Smooth muscle cell (in vitro differentiated cells): ENCODE measurements around the gene GOLIM4. TPM values are rescaled to one million over a fixed set of nuclear protein-coding genes. Genes with fewer than 3 reads are reported as not detected.

Source experiments
- DNase-seq: peaks from one replicate; lab custom pipeline; 2025; ENCODE audit not compliant: unreplicated experiment; lab: John Stamatoyannopoulos, UW
- H2AFZ ChIP-seq: fragments of 200-600 bp; sonication (generic); 2 replicates; pipeline ENCODE4 v1.6.0; 2016; ENCODE audit warnings: antibody characterized with exemption, low read depth, mild to moderate bottlenecking
- H3F3A ChIP-seq: fragments of 200-600 bp; sonication (generic); 2 replicates; pipeline ENCODE4 v1.6.0; 2017; ENCODE audit warnings: antibody characterized with exemption, low read depth
- H3K27ac ChIP-seq: fragments of 200-600 bp; sonication (generic); 2 replicates; pipeline ENCODE4 v1.5.1; 2016; ENCODE audit warnings: low read depth, mild to moderate bottlenecking
- H3K27me3 ChIP-seq: fragments of 200-600 bp; sonication (generic); 2 replicates; pipeline ENCODE4 v1.6.1; 2016; ENCODE audit warnings: low read depth, mild to moderate bottlenecking
- H3K36me3 ChIP-seq: fragments of 200-600 bp; sonication (generic); 2 replicates; pipeline ENCODE4 v1.5.1; 2016; ENCODE audit warnings: low read depth
- H3K4me1 ChIP-seq: fragments of 200-600 bp; sonication (generic); 2 replicates; pipeline ENCODE4 v1.5.1; 2016; ENCODE audit warnings: low read depth
- H3K4me2 ChIP-seq: fragments of 200-600 bp; sonication (generic); 2 replicates; pipeline ENCODE4 v1.6.0; 2016; ENCODE audit warnings: mild to moderate bottlenecking
- H3K4me3 ChIP-seq: fragments of 200-600 bp; sonication (generic); 2 replicates; pipeline ENCODE4 v1.5.1; 2016; ENCODE audit warnings: mild to moderate bottlenecking
- H3K79me2 ChIP-seq: fragments of 200-600 bp; sonication (generic); 2 replicates; pipeline ENCODE4 v1.6.0; 2016; ENCODE audit warnings: low read depth, mild to moderate bottlenecking
- H3K9ac ChIP-seq: fragments of 200-600 bp; sonication (generic); 2 replicates; pipeline ENCODE4 v1.6.0; 2016; ENCODE audit warnings: low read depth
- H3K9me3 ChIP-seq: fragments of 200-600 bp; sonication (generic); replicated peaks from 2 replicates; pipeline ENCODE4 v1.5.1; 2016; ENCODE audit warnings: low read depth
- H4K20me1 ChIP-seq: fragments of 200-600 bp; sonication (generic); 2 replicates; pipeline ENCODE4 v1.6.0; 2016; ENCODE audit warnings: low read depth
- CTCF ChIP-seq: fragments of 200-600 bp; sonication (generic); IDR thresholded peaks from 2 replicates; pipeline ENCODE4 v1.5.1; 2017; ENCODE audit warnings: borderline replicate concordance, mild to moderate bottlenecking, antibody characterized with exemption; ENCODE audit not compliant: insufficient read depth, poor library complexity, severe bottlenecking
- WGBS: methylation state at CpG from one replicate; pipeline ENCODE4 v1.1.7; 2016; ENCODE audit warnings: low lambda C conversion rate; 5-methylcytosine and 5-hydroxymethylcytosine counted together
- polyA plus RNA-seq: library from polyadenylated mRNA; unstranded; fragments of >200 nt; fragmentation: Nextera tagmentation; extraction: Ambion mirVana; gene quantifications from 2 replicates; pipeline ENCODE4 v1.2.1, GENCODE V29; 2016
- total RNA-seq: library from RNA; depleted of rRNA; stranded (reverse); fragments of >200 nt; gene quantifications from 2 replicates; pipeline ENCODE4 v1.2.3, GENCODE V29; 2014

The GOLIM4 gene
- total and polyA plus RNA-seq, 2 experiments from 2014 or later: 44.5 to 59.9 TPM

GRCh38 chr3:167989066-167989465 lies 106.7 kb downstream of the GOLIM4 start:
- no peaks in the 10 kb centered on the region for H3K27me3 ChIP-seq
- H3K36me3 ChIP-seq: no peaks in the 10 kb centered on the region
- no peak overlapping the region for H3K4me3 ChIP-seq
- TF ChIP-seq CTCF: no peak
- no peak for DNase-seq
- H3F3A ChIP-seq: no peaks in the 10 kb centered on the region
- no peaks in the 10 kb centered on the region for H3K9me3 ChIP-seq
- H4K20me1 ChIP-seq: no peaks in the 10 kb centered on the region
- H3K79me2 ChIP-seq: no peaks in the 10 kb centered on the region
- H3K4me1 ChIP-seq: no peaks in the 10 kb centered on the region
- no peak overlapping the region for H3K4me2 ChIP-seq
- H3K27ac ChIP-seq: no peak overlapping the region
- 77% methylated on average over 2 of the region's 2 CpGs for WGBS
- no peak overlapping the region for H2AFZ ChIP-seq
- no peak overlapping the region for H3K9ac ChIP-seq

DNA sequence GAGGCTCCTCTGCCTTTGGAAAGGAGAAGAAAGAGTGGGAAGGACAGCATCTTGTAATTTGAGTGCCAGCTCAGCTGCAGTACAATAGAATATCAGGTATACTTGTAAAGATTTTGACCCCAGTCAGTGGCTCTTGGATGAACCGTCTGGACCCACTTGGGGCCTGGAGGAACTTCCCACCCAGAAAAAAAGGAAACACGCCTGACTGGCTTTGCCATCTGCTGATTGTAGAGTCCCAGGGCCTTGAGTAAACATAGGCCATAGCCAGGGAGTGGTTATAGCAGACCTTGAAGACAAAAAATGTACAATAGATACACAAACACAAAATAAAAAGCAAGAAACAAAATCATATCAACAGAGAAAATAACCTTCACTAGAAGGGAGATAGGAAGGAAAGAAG lies 112.1 kb downstream of the GOLIM4 start:
- no peak for TF ChIP-seq CTCF
- Histone ChIP-seq H3K79me2 (no peaks in the 10 kb centered on the region), H4K20me1 (no peaks in the 10 kb centered on the region), H3K27me3 (no peaks in the 10 kb centered on the region), H2AFZ (no peak overlapping the region), H3F3A (no peaks in the 10 kb centered on the region), H3K4me3 (no peak overlapping the region), H3K27ac (no peak overlapping the region), H3K9me3 (no peaks in the 10 kb centered on the region), H3K4me2 (no peak overlapping the region), H3K4me1 (no peaks in the 10 kb centered on the region), H3K36me3 (no peaks in the 10 kb centered on the region), H3K9ac (no peak overlapping the region)
- 88% methylated on average over 2 of the region's 2 CpGs for WGBS
- DNase-seq: no peak

DNA sequence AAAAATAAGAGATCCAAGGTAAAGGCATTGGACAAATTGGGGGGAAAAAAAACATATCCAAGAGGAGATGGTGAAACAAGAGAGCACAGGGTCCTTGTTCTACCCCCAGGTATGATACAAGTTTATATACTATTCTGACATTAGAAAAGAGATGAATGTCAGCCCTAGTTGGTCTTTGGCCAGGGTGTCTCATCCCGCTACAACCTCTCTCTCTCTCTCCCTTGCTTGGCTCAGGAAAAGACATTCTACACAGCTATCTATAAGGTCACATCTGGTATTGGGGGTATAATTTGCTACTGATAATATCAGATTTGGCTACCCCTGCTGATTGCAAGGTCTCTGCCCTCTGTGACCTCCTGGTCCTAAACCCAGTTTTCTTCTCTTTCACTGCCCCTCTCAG lies 117.2 kb downstream of the GOLIM4 start:
- Histone ChIP-seq H4K20me1 (no peaks in the 10 kb centered on the region), H3K36me3 (no peaks in the 10 kb centered on the region), H2AFZ (no peak overlapping the region), H3K9me3 (no peaks in the 10 kb centered on the region), H3K27me3 (no peaks in the 10 kb centered on the region), H3K9ac (no peak overlapping the region), H3F3A (peaks cover 5% of the 10 kb centered on the region), H3K4me1 (no peaks in the 10 kb centered on the region), H3K4me2 (peak overlapping the region; percentile 44), H3K4me3 (no peak overlapping the region), H3K79me2 (no peaks in the 10 kb centered on the region), H3K27ac (peak overlapping the region; percentile 0)
- 96% methylated on average over 1 of the region's 1 CpG for WGBS
- DNase-seq: no peak
- no peak for TF ChIP-seq CTCF

- H3K4me1 ChIP-seq: no peaks in the 10 kb centered on the region
- no peak for TF ChIP-seq CTCF
- no peaks in the 10 kb centered on the region for H4K20me1 ChIP-seq
- no peaks in the 10 kb centered on the region for H3K79me2 ChIP-seq
- H3K27me3 ChIP-seq: no peaks in the 10 kb centered on the region
- H2AFZ ChIP-seq: no peak overlapping the region
- WGBS: 34% methylated on average over 3 of the region's 3 CpGs
- peak overlapping the region; percentile 0 for H3K27ac ChIP-seq
- no peak overlapping the region for H3K4me3 ChIP-seq
- no peak overlapping the region for H3K9ac ChIP-seq
- no peak for DNase-seq
- H3K9me3 ChIP-seq: no peaks in the 10 kb centered on the region
- no peaks in the 10 kb centered on the region for H3K36me3 ChIP-seq
- peak overlapping the region; percentile 44 for H3K4me2 ChIP-seq
- peaks cover 5% of the 10 kb centered on the region for H3F3A ChIP-seq
Measured at GRCh38 chr3:167978071-167978470, 117.7 kb downstream of the GOLIM4 start.
